ENCODE measurements around the gene TSHZ1.

Gene TSHZ1

DNA sequence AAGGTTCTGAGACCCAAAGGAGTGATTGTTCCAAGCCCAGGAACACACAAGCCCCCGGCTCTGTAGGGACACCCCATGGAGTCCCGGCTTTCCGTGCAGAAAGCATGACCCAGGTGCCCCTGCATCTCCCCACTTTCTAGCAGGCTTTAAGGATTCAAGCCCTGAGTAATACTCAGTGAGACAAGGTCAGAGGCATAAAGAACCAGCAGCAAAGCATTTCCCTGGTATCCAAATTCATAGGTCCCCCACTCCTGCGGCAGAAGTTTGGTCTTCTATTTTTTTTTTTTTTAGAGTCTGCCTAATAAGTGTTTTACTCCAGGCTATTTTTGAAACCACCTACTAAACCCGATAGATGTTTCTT is 16.3 kb downstream of the TSHZ1 start:
- TF ChIP-seq, protein P1, sequence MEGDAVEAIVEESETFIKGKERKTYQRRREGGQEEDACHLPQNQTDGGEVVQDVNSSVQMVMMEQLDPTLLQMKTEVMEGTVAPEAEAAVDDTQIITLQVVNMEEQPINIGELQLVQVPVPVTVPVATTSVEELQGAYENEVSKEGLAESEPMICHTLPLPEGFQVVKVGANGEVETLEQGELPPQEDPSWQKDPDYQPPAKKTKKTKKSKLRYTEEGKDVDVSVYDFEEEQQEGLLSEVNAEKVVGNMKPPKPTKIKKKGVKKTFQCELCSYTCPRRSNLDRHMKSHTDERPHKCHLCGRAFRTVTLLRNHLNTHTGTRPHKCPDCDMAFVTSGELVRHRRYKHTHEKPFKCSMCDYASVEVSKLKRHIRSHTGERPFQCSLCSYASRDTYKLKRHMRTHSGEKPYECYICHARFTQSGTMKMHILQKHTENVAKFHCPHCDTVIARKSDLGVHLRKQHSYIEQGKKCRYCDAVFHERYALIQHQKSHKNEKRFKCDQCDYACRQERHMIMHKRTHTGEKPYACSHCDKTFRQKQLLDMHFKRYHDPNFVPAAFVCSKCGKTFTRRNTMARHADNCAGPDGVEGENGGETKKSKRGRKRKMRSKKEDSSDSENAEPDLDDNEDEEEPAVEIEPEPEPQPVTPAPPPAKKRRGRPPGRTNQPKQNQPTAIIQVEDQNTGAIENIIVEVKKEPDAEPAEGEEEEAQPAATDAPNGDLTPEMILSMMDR (IDR thresholded peaks at IDR 0.05; ENCODE audit: insufficient read depth, low read length, poor library complexity, severe bottlenecking), result no peak
- no peak for TF ChIP-seq EZH2phosphoT487 (conservative IDR thresholded peaks at IDR 0.05; ENCODE audit: low read length)
- Histone ChIP-seq H3K4me3 (ENCODE audit: insufficient read depth, low read length, poor library complexity, severe bottlenecking) (no peak overlapping the region), H3F3A (ENCODE audit: insufficient read depth) (no peaks in the 10 kb centered on the region), H4K20me1 (ENCODE audit: low read depth, low read length) (peaks cover 12% of the 10 kb centered on the region), H3K9me2 (replicated peaks; ENCODE audit: insufficient read depth, low read length) (no peaks in the 10 kb centered on the region), H3K36me3 (ENCODE audit: low read length) (no peaks in the 10 kb centered on the region), H3K9ac (ENCODE audit: low read length) (no peak overlapping the region), H3K9me3 (ENCODE audit: insufficient read depth, low read length) (no peaks in the 10 kb centered on the region), H3K79me2 (ENCODE audit: insufficient read depth, low read length) (no peaks in the 10 kb centered on the region), H3K4me2 (ENCODE audit: low read depth, low read length, poor library complexity, severe bottlenecking) (no peak overlapping the region), H3K27me3 (ENCODE audit: low read length) (no peaks in the 10 kb centered on the region), H3K27ac (ENCODE audit: low read depth, low read length) (no peak overlapping the region), H2AFZ (ENCODE audit: low read depth, low read length, severe bottlenecking) (no peak overlapping the region)

DNA sequence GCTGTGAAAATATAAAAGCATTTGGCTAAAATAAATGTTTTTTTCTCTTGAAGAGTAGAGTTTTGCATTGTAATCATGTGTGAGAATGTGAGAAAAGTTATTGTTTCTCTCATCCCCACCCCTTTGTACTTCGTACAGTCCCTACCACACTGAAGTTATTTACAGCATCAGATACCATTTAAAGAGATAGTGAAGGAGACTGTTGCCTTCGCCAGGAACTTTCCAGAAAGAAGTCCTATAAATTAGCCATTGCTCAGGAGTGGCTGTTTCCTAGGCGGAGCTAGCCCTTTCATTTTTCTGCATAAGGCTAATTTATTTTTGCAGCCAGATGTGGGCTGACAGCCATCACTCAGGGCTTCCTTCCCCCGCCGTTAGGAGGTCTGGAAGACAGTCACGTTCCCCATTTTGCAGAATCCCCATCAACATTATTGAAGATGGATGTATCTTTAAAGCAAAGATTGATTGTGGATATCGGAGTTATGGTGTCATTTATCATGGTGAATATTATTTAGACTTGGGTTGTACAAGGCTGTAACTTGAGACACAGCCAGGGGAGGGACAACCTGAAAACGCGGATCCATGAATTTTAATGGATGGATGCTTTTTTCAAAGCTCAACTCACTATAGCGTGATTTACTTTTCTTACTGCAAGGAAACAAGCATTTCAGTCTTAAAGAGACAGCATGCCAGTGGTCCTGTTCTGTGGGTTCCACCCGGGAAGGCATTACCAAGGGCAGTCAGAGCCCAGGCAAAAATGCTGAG is 17.1 kb downstream of the TSHZ1 start:
- Histone ChIP-seq H4K20me1 (ENCODE audit: low read depth, low read length) (peaks cover 12% of the 10 kb centered on the region), H2AFZ (ENCODE audit: low read depth, low read length, severe bottlenecking) (no peak overlapping the region), H3K27ac (ENCODE audit: low read depth, low read length) (no peak overlapping the region), H3K4me2 (ENCODE audit: low read depth, low read length, poor library complexity, severe bottlenecking) (no peak overlapping the region), H3K36me3 (ENCODE audit: low read length) (no peaks in the 10 kb centered on the region), H3K79me2 (ENCODE audit: insufficient read depth, low read length) (no peaks in the 10 kb centered on the region), H3K9ac (ENCODE audit: low read length) (no peak overlapping the region), H3K4me3 (ENCODE audit: insufficient read depth, low read length, poor library complexity, severe bottlenecking) (no peak overlapping the region), H3K9me3 (ENCODE audit: insufficient read depth, low read length) (no peaks in the 10 kb centered on the region), H3F3A (ENCODE audit: insufficient read depth) (no peaks in the 10 kb centered on the region), H3K9me2 (replicated peaks; ENCODE audit: insufficient read depth, low read length) (no peaks in the 10 kb centered on the region), H3K27me3 (ENCODE audit: low read length) (no peaks in the 10 kb centered on the region)
- no peak for TF ChIP-seq EZH2phosphoT487 (conservative IDR thresholded peaks at IDR 0.05; ENCODE audit: low read length)
- TF ChIP-seq, protein P1 (IDR thresholded peaks at IDR 0.05; ENCODE audit: insufficient read depth, low read length, poor library complexity, severe bottlenecking), result no peak

DNA sequence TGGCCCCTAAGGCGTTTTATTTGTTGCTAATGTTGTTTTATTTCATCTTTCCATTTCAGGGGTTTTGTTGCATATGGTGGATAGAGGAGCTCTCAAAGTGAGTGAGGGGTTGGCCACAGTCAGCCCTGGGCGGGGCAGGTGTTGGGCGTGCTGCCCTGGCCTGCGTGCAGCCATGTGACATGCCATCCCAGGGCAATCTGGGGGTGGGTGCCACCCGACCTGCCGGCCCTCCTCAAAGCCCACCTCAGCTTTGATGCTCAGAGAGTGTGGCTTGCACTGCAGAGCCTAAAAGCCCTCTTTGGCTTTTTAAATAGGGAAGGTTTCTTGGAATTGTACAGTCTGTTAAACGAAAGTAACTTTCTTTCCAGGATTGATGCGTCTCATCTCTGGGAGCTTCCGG is 18.4 kb downstream of the TSHZ1 start:
- Histone ChIP-seq H3K4me2 (ENCODE audit: low read depth, low read length, poor library complexity, severe bottlenecking) (no peak overlapping the region), H3K27me3 (ENCODE audit: low read length) (no peaks in the 10 kb centered on the region), H3K27ac (ENCODE audit: low read depth, low read length) (no peak overlapping the region), H3K9ac (ENCODE audit: low read length) (no peak overlapping the region), H3K4me3 (ENCODE audit: insufficient read depth, low read length, poor library complexity, severe bottlenecking) (no peak overlapping the region), H3F3A (ENCODE audit: insufficient read depth) (no peaks in the 10 kb centered on the region), H4K20me1 (ENCODE audit: low read depth, low read length) (peaks cover 12% of the 10 kb centered on the region), H2AFZ (ENCODE audit: low read depth, low read length, severe bottlenecking) (no peak overlapping the region), H3K9me3 (ENCODE audit: insufficient read depth, low read length) (no peaks in the 10 kb centered on the region), H3K36me3 (ENCODE audit: low read length) (no peaks in the 10 kb centered on the region), H3K9me2 (replicated peaks; ENCODE audit: insufficient read depth, low read length) (no peaks in the 10 kb centered on the region), H3K79me2 (ENCODE audit: insufficient read depth, low read length) (no peaks in the 10 kb centered on the region)
- TF ChIP-seq EZH2phosphoT487 (conservative IDR thresholded peaks at IDR 0.05; ENCODE audit: low read length), result no peak
- TF ChIP-seq, protein P1 (IDR thresholded peaks at IDR 0.05; ENCODE audit: insufficient read depth, low read length, poor library complexity, severe bottlenecking), result no peak

Measured in SU-DHL-6 (cell line).